Motor neuron (in vitro differentiated cells): ENCODE data around the gene HBEGF. TPM values are rescaled to one million over a fixed set of nuclear protein-coding genes. Genes with fewer than 3 reads are reported as not detected.

Experiments
- ATAC-seq, 8 experiments: fragments of 200-7000 bp; cut with Tn5 transposase; replicated peaks in 6 of 8; 2 replicates each; pipeline ENCODE4 v1.8.0; 2021; ENCODE audit warnings: mild to moderate bottlenecking in 8 of 8, moderate library complexity in 8 of 8
- H3K27ac ChIP-seq, 2 donors: fragments of 250-450 bp; sonication (Bioruptor Pico); 2 replicates each; pipeline ENCODE4 v1.9.0; 2021; ENCODE audit warnings: antibody characterized with exemption in 2 of 2, mild to moderate bottlenecking in 2 of 2, moderate library complexity in 1 of 2
- H3K4me1 ChIP-seq, 2 donors: fragments of 250-450 bp; sonication (Bioruptor Pico); replicated peaks in 1 of 2; 2 replicates each; pipeline ENCODE4 v1.6.1; 2021; ENCODE audit warnings: antibody characterized with exemption in 2 of 2, mild to moderate bottlenecking in 2 of 2, moderate library complexity in 1 of 2
- H3K4me3 ChIP-seq, 5 donors: fragments of 250-450 bp; sonication (Bioruptor Pico); 2 replicates each; pipeline ENCODE4 v1.9.0; 2021; ENCODE audit warnings: antibody characterized with exemption in 5 of 5, mild to moderate bottlenecking in 5 of 5, moderate library complexity in 4 of 5
- WGBS, 10 experiments: fragments of 450-650 bp; shearing (Covaris generic); methylation state at CpG; one replicate each; pipeline ENCODE4 v1.0.0; 2022; 5-methylcytosine and 5-hydroxymethylcytosine counted together
- in situ Hi-C, 9 experiments: fragments of 400-800 bp; cut with MboI; loops; one replicate each; pipeline ENCODE4 v1.15.0; 2021; ENCODE audit warnings: low sequenced_read_pairs in 9 of 9, low pct_unique_long_range_greater_than_20kb in 2 of 9; ENCODE audit not compliant: unreplicated experiment in 9 of 9
- total RNA-seq, 8 experiments: library from RNA; unstranded; fragments of 300-600 nt; gene quantifications; 2 replicates each; pipeline versions ENCODE4 v1.2.3 to v1.2.4, GENCODE V29; 2022

The HBEGF gene
- total RNA-seq, 8 experiments from 2014 or later, result 0.54 to 36.0 (median 1.9) TPM

- peaks cover 2 to 11% of the 10 kb centered on the region in 2 donors for H3K4me1 ChIP-seq
- in situ Hi-C loops, result no loop called here
- H3K4me3 ChIP-seq, result no peak overlapping the region
- no peak for ATAC-seq
- H3K27ac ChIP-seq, result no peak overlapping the region
- 80 to 100% (median 100%) methylated on average over 1 of the region's 1 CpG; no CpG with 5 or more reads in 1 of the 10 experiments for WGBS, 10 experiments
Observed at GRCh38 chr5:140292212-140293036, 54.0 kb downstream of the HBEGF start.

- H3K4me3 ChIP-seq, result no peak overlapping the region
- in situ Hi-C loops, result no loop called here
- H3K27ac ChIP-seq, result no peak overlapping the region
- WGBS, 10 experiments, result 1 to 100% (median 76%) methylated on average over 2 to 7 of the region's 7 CpGs
- peak in 3 of 8 experiments; percentile 86 to 92 (median 91) for ATAC-seq
- no peaks in the 10 kb centered on the region for H3K4me1 ChIP-seq
Observed at GRCh38 chr5:140287801-140288521, 58.4 kb downstream of the HBEGF start.

- 58 to 100% (median 100%) methylated on average over 1 of the region's 5 CpGs; no CpG with 5 or more reads in 4 of the 10 experiments for WGBS, 10 experiments
- Histone ChIP-seq H3K4me1 (no peaks in the 10 kb centered on the region), H3K27ac (no peak overlapping the region), H3K4me3 (no peak overlapping the region)
- ATAC-seq, result no peak
- in situ Hi-C loops, result no loop called here
Observed at GRCh38 chr5:140286424-140286823, 60.0 kb downstream of the HBEGF start.

- ATAC-seq, result no peak
- Histone ChIP-seq H3K4me1 (no peaks in the 10 kb centered on the region), H3K27ac (no peak overlapping the region), H3K4me3 (no peak overlapping the region)
- WGBS, 10 experiments, result 80 to 100% (median 88%) methylated on average over 1 to 3 of the region's 3 CpGs; no CpG with 5 or more reads in 2 of the 10 experiments
- in situ Hi-C loops, result no loop called here
Observed at GRCh38 chr5:140284013-140284412, 62.4 kb downstream of the HBEGF start.

Other genes with a start within 250 kb of the HBEGF start
- 10 to 100 TPM in 4 of 8 experiments, 1 to 10 TPM in 4; 3.0 to 18.9 (median 8.0) TPM for gene PURA, start 232.5 kb downstream of the HBEGF start, total RNA-seq
- 10 to 100 TPM in 1 of 8 experiments, 1 to 10 TPM in 7; 1.0 to 11.6 (median 3.5) TPM for gene IGIP, start 220.7 kb downstream of the HBEGF start, total RNA-seq
- gene CYSTM1, start 171.4 kb downstream of the HBEGF start, total RNA-seq, result 100 to 1,000 TPM in 1 of 8 experiments, 10 to 100 TPM in 7; 18.8 to 102 (median 28.2) TPM
- 10 to 100 TPM; 51.1 to 98.2 (median 59.4) TPM for gene PFDN1, start 43.5 kb downstream of the HBEGF start, total RNA-seq
- gene SLC4A9, start 13.6 kb upstream of the HBEGF start, total RNA-seq, result under 1 TPM in 2 of 8 experiments, not detected in 6; 0.05 to 0.52 TPM
- gene ANKHD1, start 55.2 kb upstream of the HBEGF start, total RNA-seq, result 100 to 1,000 TPM in 1 of 8 experiments, 10 to 100 TPM in 7; 37.0 to 110 (median 62.8) TPM
- 1 to 10 TPM; 1.2 to 7.8 (median 4.3) TPM for gene EIF4EBP3, start 201.1 kb upstream of the HBEGF start, total RNA-seq
- gene SRA1, start 210.9 kb upstream of the HBEGF start, total RNA-seq, result 10 to 100 TPM; 29.1 to 97.6 (median 47.4) TPM
- gene APBB3, start 218.0 kb upstream of the HBEGF start, total RNA-seq, result 10 to 100 TPM; 15.7 to 81.1 (median 33.9) TPM
- 10 to 100 TPM; 13.1 to 64.1 (median 34.1) TPM for gene SLC35A4, start 218.2 kb upstream of the HBEGF start, total RNA-seq